ENCODE measurements around the gene GPD2.

- no peak for TF ChIP-seq POLR2A (IDR thresholded peaks at IDR 0.05)
- TF ChIP-seq CTCF (IDR thresholded peaks at IDR 0.05), result no peak
Observed at GRCh38 chr2:156491176-156491575, 55.0 kb downstream of the GPD2 start.
